Nephron (organoid): ENCODE data around the gene OR6S1.

Source experiments
- H3K27ac Mint-ChIP-seq, 3 experiments: 2 replicates each; pipeline ENCODE4 v1.8.0; 2020; ENCODE audit warnings: mixed read lengths in 3 of 3, mild to moderate bottlenecking in 2 of 3, moderate library complexity in 1 of 3
- H3K27me3 Mint-ChIP-seq: 2 replicates; pipeline ENCODE4 v1.8.0; 2021; ENCODE audit warnings: low read depth, mild to moderate bottlenecking, moderate library complexity, mixed read lengths
- H3K36me3 Mint-ChIP-seq: 2 replicates; pipeline ENCODE4 v1.8.0; 2020; ENCODE audit warnings: low read depth, mixed read lengths
- H3K4me1 Mint-ChIP-seq: 2 replicates; pipeline ENCODE4 v1.8.0; 2020; ENCODE audit warnings: mixed read lengths
- H3K4me3 Mint-ChIP-seq, 3 experiments: 2 replicates each; pipeline ENCODE4 v1.8.0; 2020; ENCODE audit warnings: mild to moderate bottlenecking in 3 of 3, mixed read lengths in 3 of 3, moderate library complexity in 2 of 3
- H3K9me3 Mint-ChIP-seq: 2 replicates; pipeline ENCODE4 v1.8.0; 2020; ENCODE audit warnings: mixed read lengths
- CTCF ChIP-seq, 3 experiments: fragments of 200-600 bp; sonication (generic); IDR thresholded peaks; one replicate each; pipeline ENCODE4 v1.5.0; 2021; ENCODE audit warnings: antibody characterized with exemption in 3 of 3; ENCODE audit not compliant: unreplicated experiment in 3 of 3

OR6S1 gene

GRCh38 chr14:20684662-20685456 is 43.4 kb upstream of the OR6S1 start:
- Mint-ChIP-seq H3K36me3 (no peaks in the 10 kb centered on the region), H3K27me3 (peaks cover 3% of the 10 kb centered on the region), H3K9me3 (no peaks in the 10 kb centered on the region), H3K27ac (peak overlapping the region in 1 of 3 experiments; percentile 89), H3K4me3 (no peak overlapping the region), H3K4me1 (peaks cover 14% of the 10 kb centered on the region)
- no peak for TF ChIP-seq CTCF (IDR thresholded peaks at IDR 0.05; ENCODE audit: unreplicated experiment in 3 of 3)

DNA sequence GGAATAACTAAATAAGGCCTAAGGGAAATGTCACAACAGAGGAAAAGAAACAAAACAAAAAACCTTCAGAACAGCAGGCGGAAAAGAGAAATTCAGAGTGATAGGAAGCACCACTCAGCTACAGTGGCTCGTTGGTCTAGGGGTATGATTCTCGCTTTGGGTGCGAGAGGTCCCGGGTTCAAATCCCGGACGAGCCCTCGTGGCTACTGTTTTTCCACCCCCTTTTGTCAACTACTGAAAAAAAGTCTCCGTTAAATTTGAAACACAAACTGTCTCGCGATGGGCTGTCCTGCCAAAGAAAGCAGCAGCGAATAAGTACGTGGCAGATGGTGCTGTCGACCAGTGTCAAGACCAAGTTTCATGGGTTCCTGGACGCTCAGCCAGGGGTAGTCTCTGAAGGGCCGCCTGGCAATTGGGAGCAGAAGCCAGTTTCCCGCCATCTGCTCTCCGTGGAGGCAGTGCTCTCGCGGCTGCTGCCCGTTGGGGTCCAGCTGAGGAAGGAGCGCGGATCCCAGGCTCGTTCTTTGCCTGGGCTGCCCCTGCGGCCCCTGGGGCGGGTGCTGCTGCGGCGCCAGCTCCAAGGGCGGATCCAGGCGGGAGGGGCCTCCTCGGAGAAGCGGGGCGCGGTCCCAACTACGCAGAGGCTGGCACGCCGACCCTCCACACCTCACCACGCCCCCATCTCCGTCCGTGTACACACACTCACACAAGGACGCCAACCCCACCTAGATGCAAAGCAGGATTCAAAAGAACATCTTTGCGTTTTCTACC is 42.6 kb upstream of the OR6S1 start, which contains the start of gene RNASE4:
TSS of gene RNASE4 (plus strand) at position 670 of the 771 bp plus-strand sequence. CDS start 14,812 bp downstream, outside the sequence.
- Mint-ChIP-seq H3K36me3 (no peaks in the 10 kb centered on the region), H3K9me3 (no peaks in the 10 kb centered on the region), H3K4me3 (no peak within 1 kb of the TSS), H3K4me1 (peaks cover 14% of the 10 kb centered on the region), H3K27me3 (peaks cover 3% of the 10 kb centered on the region), H3K27ac (peak within 1 kb of the TSS in 1 of 3 experiments; percentile 89)
- no peak for TF ChIP-seq CTCF (IDR thresholded peaks at IDR 0.05; ENCODE audit: unreplicated experiment in 3 of 3)

DNA sequence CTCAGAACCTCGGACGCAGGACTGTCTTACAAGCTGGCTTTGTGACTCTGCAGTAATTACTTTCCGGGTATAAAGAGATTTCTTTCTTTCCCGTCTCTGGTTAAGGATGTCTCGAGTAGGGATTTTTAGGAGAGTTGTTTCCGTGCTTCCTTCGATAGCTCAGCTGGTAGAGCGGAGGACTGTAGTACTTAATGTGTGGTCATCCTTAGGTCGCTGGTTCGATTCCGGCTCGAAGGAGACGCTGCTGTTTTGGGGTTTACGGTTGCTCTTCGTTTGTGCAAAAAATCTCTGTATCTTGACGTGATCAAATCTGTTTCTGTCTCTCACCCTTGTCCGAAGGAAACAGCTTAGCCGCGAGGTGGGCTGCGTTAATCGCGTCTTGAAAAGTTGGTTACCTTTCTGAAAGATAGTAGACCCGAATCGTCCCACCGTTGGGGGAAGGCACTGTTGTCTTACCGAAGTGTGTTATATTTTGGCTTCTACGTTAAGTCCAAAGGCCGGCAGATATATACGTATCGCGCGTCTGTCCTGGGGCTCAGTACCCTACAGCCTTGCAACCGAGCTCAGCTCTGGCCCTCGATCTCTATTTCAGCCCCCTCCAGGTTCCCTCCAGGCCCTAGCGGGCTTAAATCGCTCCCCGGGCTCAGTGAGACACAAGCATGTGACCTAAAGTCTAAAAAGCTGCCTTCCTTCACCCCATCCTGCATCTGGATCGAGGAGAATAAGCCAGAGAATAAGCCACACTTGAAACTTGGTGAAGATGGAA is 41.8 kb upstream of the OR6S1 start:
- H3K27ac Mint-ChIP-seq: no peak overlapping the region
- no peak for TF ChIP-seq CTCF (IDR thresholded peaks at IDR 0.05; ENCODE audit: unreplicated experiment in 3 of 3)
- peaks cover 3% of the 10 kb centered on the region for H3K27me3 Mint-ChIP-seq
- no peaks in the 10 kb centered on the region for H3K9me3 Mint-ChIP-seq
- H3K4me3 Mint-ChIP-seq: no peak overlapping the region
- peaks cover 14% of the 10 kb centered on the region for H3K4me1 Mint-ChIP-seq
- no peaks in the 10 kb centered on the region for H3K36me3 Mint-ChIP-seq

- Mint-ChIP-seq H3K9me3 (no peaks in the 10 kb centered on the region), H3K4me1 (peaks cover 14% of the 10 kb centered on the region), H3K36me3 (no peaks in the 10 kb centered on the region), H3K27ac (no peak overlapping the region), H3K4me3 (no peak overlapping the region), H3K27me3 (peaks cover 3% of the 10 kb centered on the region)
- TF ChIP-seq CTCF (IDR thresholded peaks at IDR 0.05; ENCODE audit: unreplicated experiment in 3 of 3): peak in 1 of 3 experiments; percentile 7
Measured at GRCh38 chr14:20682435-20683124, 41.1 kb upstream of the OR6S1 start.

GRCh38 chr14:20682127-20682434 is 40.6 kb upstream of the OR6S1 start:
- Mint-ChIP-seq H3K27me3 (peaks cover 3% of the 10 kb centered on the region), H3K4me3 (no peak overlapping the region), H3K27ac (no peak overlapping the region), H3K36me3 (no peaks in the 10 kb centered on the region), H3K9me3 (no peaks in the 10 kb centered on the region), H3K4me1 (peaks cover 14% of the 10 kb centered on the region)
- no peak for TF ChIP-seq CTCF (IDR thresholded peaks at IDR 0.05; ENCODE audit: unreplicated experiment in 3 of 3)
